A673 (cell line): ENCODE results near the gene ZNF805. TPM values are rescaled to one million over a fixed set of nuclear protein-coding genes. Genes with fewer than 3 reads are reported as not detected.
A peak's percentile ranks its signal among the peaks of the same experiment; 100 is the strongest.

Source experiments
- BruUV-seq: library from RNA; stranded (reverse); fragments of 400-500 nt; replicated peaks from 2 replicates; lab custom pipeline; 2021; lab: Mats Ljungman, UMichigan
- CTCF ChIA-PET: fragments of 300-600 bp; sonication (Branson Sonifier 250); formaldehyde crosslinking; loops from one replicate; lab custom pipeline; 2022; ENCODE audit warnings: antibody characterized with exemption; lab: Charles Lee
- POLR2A ChIA-PET: fragments of 300-600 bp; sonication (Branson Sonifier 250); formaldehyde crosslinking; loops from one replicate; lab custom pipeline; 2022; ENCODE audit warnings: antibody characterized with exemption; ENCODE audit not compliant: low non-redundant PET; lab: Charles Lee
- DNase-seq: peaks from one replicate; pipeline ENCODE4 v3.0.0-alpha.2; 2015; ENCODE audit warnings: low spot score
- H3K27ac ChIP-seq: fragments of 200-600 bp; sonication (generic); 2 replicates; pipeline ENCODE4 v1.5.1; 2016; ENCODE audit warnings: mixed run types, low read depth, mild to moderate bottlenecking, mixed read lengths, antibody characterized with exemption, low read length; ENCODE audit not compliant: poor library complexity, severe bottlenecking
- H3K27me3 ChIP-seq: fragments of 200-600 bp; sonication (generic); replicated peaks from 2 replicates; pipeline ENCODE4 v1.6.1; 2017; ENCODE audit warnings: mixed run types, low read depth, mild to moderate bottlenecking, mixed read lengths, antibody characterized with exemption, low read length; ENCODE audit not compliant: insufficient read depth, poor library complexity
- H3K36me3 ChIP-seq: fragments of 200-600 bp; sonication (generic); 2 replicates; pipeline ENCODE4 v1.6.1; 2016; ENCODE audit warnings: mixed run types, mild to moderate bottlenecking, mixed read lengths, antibody characterized with exemption, low read length; ENCODE audit not compliant: insufficient read depth, poor library complexity, severe bottlenecking
- H3K4me1 ChIP-seq: fragments of 200-600 bp; sonication (generic); 2 replicates; pipeline ENCODE4 v1.6.1; 2017; ENCODE audit warnings: mixed run types, mild to moderate bottlenecking, mixed read lengths, antibody characterized with exemption, low read length; ENCODE audit not compliant: insufficient read depth, poor library complexity, severe bottlenecking
- H3K4me3 ChIP-seq: fragments of 200-600 bp; sonication (generic); 2 replicates; pipeline ENCODE4 v1.5.1; 2016; ENCODE audit warnings: low read depth, mixed run types, mild to moderate bottlenecking, mixed read lengths, low read length; ENCODE audit not compliant: poor library complexity, severe bottlenecking
- H3K9me3 ChIP-seq: fragments of 200-600 bp; sonication (generic); 2 replicates; pipeline ENCODE4 v1.6.1; 2016; ENCODE audit warnings: mixed run types, low read depth, mild to moderate bottlenecking, mixed read lengths, antibody characterized with exemption, low read length; ENCODE audit not compliant: poor library complexity, severe bottlenecking
- EZH2 ChIP-seq: fragments of 200-600 bp; sonication (generic); IDR thresholded peaks from 2 replicates; pipeline ENCODE4 v1.6.1; 2017; ENCODE audit warnings: borderline replicate concordance, low read depth, mild to moderate bottlenecking, mixed read lengths, antibody characterized with exemption, low read length; ENCODE audit not compliant: poor library complexity, severe bottlenecking
- intact Hi-C: fragments of 100-400 bp; cut with micrococcal nuclease; formaldehyde crosslinking; loops from one replicate; pipeline ENCODE4 v1.10.0; 2022; ENCODE audit not compliant: unreplicated experiment
- total RNA-seq: library from RNA; stranded (reverse); gene quantifications from 2 replicates; pipeline ENCODE4 v1.2.3, GENCODE V29; 2021
- TF ChIP-seq, protein P1 (sequence below): fragments of 300-800, 200-600 bp; sonication (generic); conservative IDR thresholded peaks from 2 replicates; pipeline ENCODE4 v1.5.1; 2017; ENCODE audit warnings: low read depth, mild to moderate bottlenecking, antibody characterized with exemption, low read length, moderate library complexity, mixed read lengths

Gene ZNF805
- total RNA-seq, 1 experiment from 2014 or later, result 14.7 TPM

- BruUV-seq, result TSS peak; percentile 32
- H3K4me3 ChIP-seq, result peak within 1 kb of the TSS; percentile 92
- H3K27ac ChIP-seq, result peak within 1 kb of the TSS; percentile 98
- no peaks in the 10 kb centered on the region for H3K27me3 ChIP-seq
- ChIA-PET CTCF (no interaction called here), POLR2A (no interaction called here)
- peaks cover 16% of the 10 kb centered on the region for H3K36me3 ChIP-seq
- H3K4me1 ChIP-seq, result peaks cover 13% of the 10 kb centered on the region
- no peak for TF ChIP-seq EZH2
- TF ChIP-seq, protein P1, sequence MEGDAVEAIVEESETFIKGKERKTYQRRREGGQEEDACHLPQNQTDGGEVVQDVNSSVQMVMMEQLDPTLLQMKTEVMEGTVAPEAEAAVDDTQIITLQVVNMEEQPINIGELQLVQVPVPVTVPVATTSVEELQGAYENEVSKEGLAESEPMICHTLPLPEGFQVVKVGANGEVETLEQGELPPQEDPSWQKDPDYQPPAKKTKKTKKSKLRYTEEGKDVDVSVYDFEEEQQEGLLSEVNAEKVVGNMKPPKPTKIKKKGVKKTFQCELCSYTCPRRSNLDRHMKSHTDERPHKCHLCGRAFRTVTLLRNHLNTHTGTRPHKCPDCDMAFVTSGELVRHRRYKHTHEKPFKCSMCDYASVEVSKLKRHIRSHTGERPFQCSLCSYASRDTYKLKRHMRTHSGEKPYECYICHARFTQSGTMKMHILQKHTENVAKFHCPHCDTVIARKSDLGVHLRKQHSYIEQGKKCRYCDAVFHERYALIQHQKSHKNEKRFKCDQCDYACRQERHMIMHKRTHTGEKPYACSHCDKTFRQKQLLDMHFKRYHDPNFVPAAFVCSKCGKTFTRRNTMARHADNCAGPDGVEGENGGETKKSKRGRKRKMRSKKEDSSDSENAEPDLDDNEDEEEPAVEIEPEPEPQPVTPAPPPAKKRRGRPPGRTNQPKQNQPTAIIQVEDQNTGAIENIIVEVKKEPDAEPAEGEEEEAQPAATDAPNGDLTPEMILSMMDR, result no peak
- intact Hi-C loops, result loop anchor here (1.0 kb wide), 1 partner anchor 40 kb away; the partner anchor contains the start of gene ZNF805
- peak; percentile 99 for DNase-seq
- no peaks in the 10 kb centered on the region for H3K9me3 ChIP-seq
Observed at GRCh38 chr19:57280165-57280961, 39.9 kb downstream of the ZNF805 start, which contains the start of gene ZNF460. Gene ZNF460, plus strand, starts transcription at chr19:57280485. Its CDS starts 322 bp downstream, at chr19:57280807.

- BruUV-seq, result no TSS peak
- Histone ChIP-seq H3K27me3 (no peaks in the 10 kb centered on the region), H3K4me3 (peak overlapping the region; percentile 92), H3K27ac (peak overlapping the region; percentile 98), H3K36me3 (peaks cover 22% of the 10 kb centered on the region), H3K9me3 (no peaks in the 10 kb centered on the region), H3K4me1 (peaks cover 13% of the 10 kb centered on the region)
- intact Hi-C loops, result loop anchor here (1.0 kb wide), 1 partner anchor 41 kb away; the partner anchor contains the start of gene ZNF805
- CTCF ChIA-PET, result no interaction called here
- no peak for TF ChIP-seq EZH2
- TF ChIP-seq, protein P1, result no peak
- peak; percentile 21 for DNase-seq
- POLR2A ChIA-PET, result no interaction called here
Observed at GRCh38 chr19:57280962-57281400, 40.5 kb downstream of the ZNF805 start.

- Histone ChIP-seq H3K27ac (no peak overlapping the region), H3K27me3 (no peaks in the 10 kb centered on the region), H3K4me1 (peaks cover 13% of the 10 kb centered on the region), H3K9me3 (no peaks in the 10 kb centered on the region), H3K4me3 (peak overlapping the region; percentile 92), H3K36me3 (peaks cover 33% of the 10 kb centered on the region)
- CTCF ChIA-PET, result no interaction called here
- intact Hi-C loops, result no loop called here
- no peak for DNase-seq
- BruUV-seq, result no TSS peak
- POLR2A ChIA-PET, result no interaction called here
- TF ChIP-seq, protein P1, result no peak
- TF ChIP-seq EZH2, result no peak
Observed at GRCh38 chr19:57282011-57282643, 41.7 kb downstream of the ZNF805 start.
